Stimulated activated CD8-positive, alpha-beta memory T cell treated with anti-CD3 and anti-CD28 coated beads, Interleukin-12 subunit alpha, Interleukin-12 subunit beta, amount 100 ng/mL, for 24 hours (primary cell): ENCODE results near the gene MTX2.
"Not testable (repeated sequence)": the region's sequence is repeated elsewhere in the genome, so short reads cannot be mapped to it uniquely, and the experiment has no call there.

Experiments used
- DNase-seq: peaks from one replicate; pipeline ENCODE4 v3.0.0-alpha.2; 2020; ENCODE audit errors: extremely low read depth

Gene MTX2

DNA sequence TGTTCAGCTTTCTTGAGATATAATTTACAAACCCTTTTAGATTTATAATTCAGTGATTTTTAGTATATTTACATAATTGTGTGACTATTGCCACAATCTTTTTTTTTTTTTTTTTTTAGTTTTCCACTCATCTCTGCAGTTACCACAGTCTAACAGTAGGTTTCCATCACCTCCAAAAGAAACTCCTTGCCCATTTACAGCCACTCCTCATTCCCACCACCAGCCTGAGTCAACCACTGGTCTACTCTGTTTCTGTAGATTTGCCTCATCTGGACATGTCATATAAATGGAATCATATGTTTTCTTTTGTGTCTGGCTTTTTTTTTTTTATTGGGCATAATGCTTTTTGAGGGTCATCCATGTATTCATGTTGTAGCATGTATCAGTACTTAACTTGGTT lies 16.1 kb downstream of the MTX2 start:
- no peak for DNase-seq

DNA sequence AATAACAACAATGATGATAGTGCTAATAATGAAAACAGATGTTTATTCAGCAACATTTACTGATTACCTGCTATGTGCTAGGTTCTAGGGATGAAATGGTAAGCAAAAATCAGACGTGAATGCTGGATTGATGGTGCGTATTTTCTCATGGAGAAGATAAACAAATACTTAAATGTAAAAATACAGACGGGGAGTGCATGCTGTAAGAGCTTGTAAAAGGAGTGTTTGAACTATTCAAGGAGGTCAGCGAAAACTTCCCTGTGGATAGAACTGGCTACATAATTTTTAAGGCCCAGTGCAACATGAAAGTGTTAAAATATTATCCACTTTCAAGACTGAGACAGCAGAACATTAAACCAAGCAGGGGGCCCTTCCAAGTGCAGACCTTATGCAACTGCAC lies 22.1 kb downstream of the MTX2 start:
- no peak for DNase-seq

DNA sequence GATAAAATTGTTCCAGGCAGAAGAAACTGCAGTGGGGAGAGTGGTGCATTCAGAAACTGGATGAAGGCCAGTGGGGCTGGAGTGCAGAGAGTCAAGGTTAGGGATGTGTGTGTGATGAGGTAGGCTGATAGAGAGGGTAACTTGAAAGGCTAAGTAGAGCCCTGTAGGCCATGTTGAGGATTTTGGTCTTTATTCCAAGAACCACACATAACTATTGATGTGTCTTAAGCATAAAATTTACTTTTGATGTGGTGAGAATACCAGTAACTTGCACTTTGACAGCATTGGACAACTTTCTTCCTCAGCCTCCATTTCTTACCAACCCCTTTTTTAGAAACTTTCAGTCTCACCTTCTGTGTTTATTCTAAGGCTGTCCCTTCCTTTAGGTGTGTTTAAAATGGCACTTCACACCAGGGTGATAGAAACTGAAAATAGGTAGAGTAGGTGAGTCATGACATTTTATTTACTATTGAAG lies 22.6 kb downstream of the MTX2 start:
- DNase-seq = no peak

DNA sequence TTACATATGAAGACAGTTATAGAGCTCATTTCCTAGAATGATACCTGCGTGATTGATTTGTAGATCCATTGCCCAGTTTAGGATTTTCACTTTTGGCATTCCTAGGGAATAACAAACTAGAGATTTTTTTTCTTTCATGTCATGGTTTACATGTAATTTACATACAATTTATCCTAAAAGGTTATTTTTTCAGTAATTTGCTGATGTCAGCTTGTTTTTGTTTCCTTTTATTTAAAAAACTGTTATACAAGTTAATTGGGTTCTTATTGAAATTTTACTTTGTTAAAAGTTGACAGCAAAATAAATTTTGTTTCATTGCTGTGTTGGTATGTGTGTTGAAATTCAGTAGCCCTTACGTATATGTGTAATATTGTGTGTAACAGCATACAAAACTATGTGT lies 23.4 kb downstream of the MTX2 start:
- no peak for DNase-seq

DNA sequence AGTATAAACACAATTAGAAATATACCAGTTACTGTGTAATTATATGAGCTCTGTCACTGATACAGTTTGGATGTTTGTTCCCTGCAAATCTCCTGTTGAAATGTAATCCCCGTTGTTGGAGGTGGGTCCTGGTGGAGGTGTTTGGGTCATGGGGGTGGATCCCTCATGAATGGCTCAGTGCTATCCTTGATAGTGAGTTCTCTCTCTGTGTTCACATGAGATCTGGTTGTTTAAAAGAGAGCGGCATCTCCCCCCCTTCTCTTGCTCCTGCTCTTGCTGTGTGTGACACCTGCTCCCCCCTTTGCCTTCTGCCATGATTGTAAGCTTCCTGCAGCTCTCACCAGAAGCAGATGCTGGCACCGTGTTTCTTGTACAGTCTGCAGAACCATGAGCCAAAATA lies 24.1 kb downstream of the MTX2 start:
- DNase-seq = no peak

DNA sequence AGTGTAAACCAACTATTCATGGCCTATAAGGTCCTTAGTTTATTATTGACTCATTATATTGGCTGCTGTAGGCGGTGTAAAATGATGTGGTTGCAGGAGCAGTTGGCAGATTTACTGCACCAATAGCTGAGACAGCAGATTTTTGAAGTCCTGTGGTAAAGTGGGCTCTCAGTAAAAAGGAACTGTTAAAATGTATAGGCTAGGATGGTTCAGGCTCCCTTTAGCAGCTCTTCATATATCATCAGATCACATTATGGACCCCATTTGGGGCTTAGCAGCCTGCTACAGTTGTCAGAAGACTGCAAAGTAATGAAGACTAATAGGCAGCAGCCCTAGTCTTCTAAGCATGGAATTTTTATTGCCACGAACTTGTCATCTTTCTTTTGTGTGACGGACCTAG lies 27.8 kb downstream of the MTX2 start:
- DNase-seq = no peak

DNA sequence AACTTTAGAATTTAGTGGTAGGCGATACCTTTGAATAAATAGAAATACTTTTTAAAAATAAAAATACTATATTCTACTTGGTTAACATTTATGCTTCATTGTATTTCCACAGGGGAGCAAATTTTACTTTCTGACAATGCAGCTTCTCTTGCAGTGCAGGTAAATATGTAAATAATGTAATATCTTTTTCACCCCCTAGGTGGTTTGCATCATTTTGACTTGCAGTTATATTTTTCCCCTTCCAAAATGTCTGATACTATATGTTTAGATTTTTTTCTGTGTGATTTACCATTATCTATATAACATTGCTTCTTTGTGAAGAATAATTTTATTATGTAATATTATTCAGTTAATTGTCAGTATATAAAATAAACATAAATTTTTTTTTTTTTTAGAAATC lies 28.5 kb downstream of the MTX2 start:
- no peak for DNase-seq

DNA sequence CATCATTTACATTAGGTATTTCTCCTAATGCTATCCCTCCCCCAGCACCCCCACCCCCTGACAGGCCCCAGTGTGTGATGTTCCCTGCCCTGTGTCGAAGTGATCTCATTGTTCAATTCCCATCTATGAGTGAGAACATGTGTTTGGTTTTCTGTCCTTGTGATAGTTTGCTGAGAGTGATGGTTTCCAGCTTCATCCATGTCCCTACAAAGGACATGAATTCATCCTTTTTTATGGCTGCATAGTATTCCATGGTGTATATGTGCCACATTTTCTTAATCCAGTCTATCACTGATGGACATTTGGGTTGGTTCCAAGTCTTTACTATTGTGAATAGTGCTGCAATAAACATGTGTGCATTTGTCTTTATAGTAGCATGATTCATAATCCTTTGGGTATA lies 36.8 kb downstream of the MTX2 start:
- DNase-seq = not testable (repeated sequence)

DNA sequence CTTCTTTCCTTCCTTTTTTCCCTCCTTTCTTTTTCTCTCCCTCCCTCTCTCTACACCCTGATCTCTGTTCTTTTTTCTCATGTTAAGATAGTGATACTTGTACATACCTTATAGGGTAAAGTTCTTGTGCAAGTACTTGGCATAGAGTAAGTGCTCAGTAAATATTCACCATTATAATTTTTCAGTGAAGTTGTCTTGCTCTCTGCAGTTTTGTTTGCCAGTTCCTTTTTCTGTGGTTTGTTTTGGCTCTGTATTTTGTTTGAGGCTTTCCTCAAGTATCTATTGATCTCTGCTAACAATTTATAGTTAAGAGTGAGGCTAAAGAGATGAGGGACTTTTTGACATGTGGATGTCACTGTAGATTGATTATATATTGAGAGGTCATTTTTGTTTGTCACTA lies 48.0 kb downstream of the MTX2 start:
- DNase-seq = no peak

DNA sequence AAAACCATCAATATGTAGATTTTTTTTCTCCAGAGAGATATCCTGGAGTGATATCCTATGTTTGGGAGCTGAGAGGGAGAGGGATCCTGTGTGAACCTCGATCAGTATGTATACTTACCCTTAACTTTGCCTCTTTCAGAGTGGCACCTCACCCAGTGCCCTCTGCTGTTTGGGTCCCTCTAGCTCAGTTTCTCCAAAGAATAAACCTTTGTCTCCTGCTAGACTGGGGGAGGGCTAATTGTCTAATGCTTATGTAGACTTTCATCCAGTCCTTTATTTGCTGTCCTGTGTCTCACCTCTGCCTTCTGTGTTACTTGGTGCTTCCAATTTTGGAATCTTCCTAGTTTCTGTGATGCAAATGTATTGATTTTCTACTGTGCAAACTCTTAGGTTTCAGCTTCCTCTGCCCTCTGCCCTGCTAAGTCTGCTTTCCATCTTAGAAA lies 48.4 kb downstream of the MTX2 start:
- DNase-seq = no peak

DNA sequence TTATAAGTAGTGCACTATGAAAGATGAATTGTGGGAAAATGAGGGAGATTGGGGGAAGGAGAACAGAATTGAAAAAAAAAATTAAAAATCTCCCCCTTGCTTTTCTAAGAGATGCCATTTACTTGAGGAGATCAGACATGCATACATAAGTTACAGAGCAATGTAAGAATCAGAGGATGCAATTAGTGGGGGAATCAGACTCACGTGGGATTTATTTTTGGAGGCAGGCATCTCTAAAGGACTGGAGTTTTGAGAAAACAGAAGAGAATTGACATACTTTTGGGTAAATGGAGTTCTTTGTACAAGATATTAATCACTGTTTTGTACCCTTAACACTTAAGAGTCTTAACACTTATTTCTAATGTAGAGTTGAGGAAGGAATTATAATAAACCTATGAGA lies 52.7 kb downstream of the MTX2 start:
- no peak for DNase-seq

DNA sequence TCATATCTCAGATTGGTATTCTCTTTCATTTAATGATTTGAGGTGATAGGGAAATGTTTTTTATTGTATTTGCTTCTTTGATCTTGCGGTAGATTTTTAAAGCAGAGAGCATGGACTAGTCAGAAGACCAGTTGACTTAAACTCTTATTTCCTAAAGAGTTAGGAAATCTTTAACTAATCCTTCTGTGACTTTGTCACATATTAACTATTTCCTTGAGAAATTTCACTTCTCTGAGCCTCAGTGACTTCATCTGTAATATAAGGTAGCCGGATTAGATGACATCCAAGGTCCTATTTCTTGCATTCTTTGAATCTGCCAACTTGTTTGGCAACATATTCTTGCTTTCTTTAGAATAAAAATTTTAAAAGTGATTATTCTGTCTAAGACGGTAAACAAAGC lies 55.6 kb downstream of the MTX2 start:
- DNase-seq = no peak

DNA sequence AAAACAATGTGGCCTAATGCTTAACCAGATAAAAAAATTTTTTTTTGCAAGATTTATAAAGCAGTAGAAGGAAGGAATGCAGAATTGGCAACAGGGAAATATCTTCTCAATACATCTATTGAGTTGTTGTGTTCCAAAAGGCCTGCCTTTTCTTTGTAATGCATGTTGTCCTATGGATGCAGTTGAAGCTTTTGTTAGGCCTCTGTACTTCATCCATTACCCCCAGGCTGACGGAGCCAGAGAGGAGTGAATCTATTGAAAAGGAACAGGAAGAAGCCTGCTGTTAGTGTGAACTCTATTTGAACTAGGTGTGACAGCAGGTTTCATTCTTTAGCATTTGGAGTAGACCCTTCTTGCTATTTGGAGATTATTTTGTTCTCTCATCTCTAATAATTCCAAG lies 56.5 kb downstream of the MTX2 start:
- no peak for DNase-seq

DNA sequence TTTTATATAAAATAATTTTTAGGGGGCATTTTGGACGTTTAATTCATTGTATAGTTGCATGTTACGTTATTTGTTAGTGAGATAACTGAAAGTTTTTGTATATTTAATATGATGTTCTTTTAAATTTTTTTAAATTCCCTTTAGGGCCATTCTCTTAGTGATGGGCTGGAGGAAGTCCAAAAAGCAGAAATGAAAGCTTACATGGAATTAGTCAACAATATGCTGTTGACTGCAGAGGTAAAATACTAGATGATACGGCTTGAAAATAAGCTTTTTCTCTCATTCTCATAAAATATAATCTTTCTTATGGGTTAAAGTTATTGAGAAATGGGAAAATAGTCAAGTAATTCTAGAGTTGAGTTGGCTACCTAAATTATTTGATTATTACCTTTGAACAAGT lies 58.9 kb downstream of the MTX2 start:
- DNase-seq = no peak

DNA sequence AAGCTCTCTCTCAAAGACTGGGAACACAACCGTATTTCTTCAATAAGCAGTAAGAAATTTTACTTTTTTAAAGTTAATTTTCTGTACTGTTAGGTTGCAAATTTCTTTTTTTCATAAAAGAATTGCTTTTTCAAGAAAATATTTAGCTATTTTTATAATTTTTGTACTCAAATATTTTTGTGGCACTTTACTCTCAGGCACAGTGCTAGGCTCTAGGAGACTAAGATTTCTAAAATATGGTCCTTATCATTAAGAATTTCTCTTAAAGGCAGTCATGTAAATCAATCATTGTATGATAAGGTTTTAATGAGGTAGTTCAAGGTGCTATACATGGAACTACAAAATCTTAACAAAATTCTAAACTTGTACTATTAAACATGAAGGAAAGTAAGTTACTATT lies 61.4 kb downstream of the MTX2 start:
- no peak for DNase-seq

DNA sequence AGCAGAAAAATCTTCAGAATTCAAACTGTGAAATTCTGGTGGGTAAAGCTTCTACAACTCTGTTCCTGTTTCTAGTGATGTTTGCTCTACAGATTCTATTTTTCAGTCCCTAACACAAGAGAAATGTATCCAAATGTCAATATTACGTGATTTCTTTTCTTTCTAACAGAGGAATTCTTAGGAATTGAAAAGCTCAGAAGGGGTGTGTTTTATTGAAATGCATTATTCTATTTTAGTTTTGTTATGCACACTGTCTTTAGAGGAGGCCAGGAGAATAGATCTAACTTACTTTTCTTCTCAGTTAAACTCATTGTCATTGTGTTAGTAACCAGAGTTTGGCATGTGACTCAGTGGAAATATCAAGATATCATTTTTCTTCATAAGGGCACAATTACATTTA lies 62.4 kb downstream of the MTX2 start:
- DNase-seq = no peak

DNA sequence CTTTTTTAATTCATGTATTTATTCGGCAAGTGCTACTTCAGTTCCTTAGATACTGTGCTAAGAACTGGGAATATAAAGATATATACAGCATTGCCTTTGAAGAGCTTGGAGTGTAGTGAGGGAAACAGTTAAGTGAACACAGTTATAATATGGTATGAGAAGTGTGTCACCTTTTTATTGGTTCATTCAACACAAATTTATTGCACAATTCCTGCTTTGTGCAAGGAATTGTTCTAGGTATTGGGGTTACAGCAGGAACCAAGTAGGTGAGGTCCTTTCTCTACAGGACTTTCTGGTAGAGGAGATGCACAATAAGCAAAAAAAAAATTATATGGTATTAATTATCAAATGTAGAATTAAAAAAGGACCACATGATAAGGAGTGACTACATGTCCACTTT lies 65.5 kb downstream of the MTX2 start:
- DNase-seq = no peak

DNA sequence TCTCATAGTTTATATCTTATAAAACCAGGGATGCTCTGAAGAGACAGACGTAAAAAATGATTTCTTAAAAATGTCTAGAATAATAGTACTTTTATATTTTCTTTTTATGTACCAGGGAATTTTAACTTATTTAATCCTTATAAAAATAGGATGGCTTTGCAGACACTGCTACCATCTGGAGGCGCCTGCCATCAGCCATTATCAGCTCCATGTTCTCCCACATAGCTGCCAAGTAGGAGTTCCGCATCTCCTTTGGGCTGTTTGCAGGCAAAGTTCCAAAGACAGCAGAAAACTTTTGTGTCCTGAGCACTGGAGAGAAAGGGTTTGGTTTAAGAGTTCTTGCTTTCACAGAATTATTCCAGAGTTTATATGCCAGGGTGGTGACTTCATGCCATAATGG lies 69.2 kb downstream of the MTX2 start:
- no peak for DNase-seq

DNA sequence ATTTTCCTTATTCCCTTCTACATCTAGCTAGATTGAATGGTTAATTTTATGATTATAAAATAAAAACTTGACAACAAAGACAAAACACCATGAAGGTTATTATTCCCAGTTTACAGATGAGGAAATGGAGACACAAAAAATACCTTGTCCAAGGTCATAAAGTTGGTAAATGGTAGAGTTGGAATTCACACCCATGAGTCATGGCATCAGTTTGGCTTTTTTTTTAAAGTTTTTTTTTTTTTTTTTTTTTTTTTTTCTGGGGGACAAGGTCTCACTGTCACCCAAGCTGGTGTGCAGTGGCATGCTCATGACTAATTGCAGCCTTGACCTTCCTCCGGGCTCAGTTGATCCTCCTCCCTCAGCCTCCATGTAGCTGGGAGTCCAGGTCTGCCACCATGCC lies 70.0 kb downstream of the MTX2 start:
- no peak for DNase-seq

DNA sequence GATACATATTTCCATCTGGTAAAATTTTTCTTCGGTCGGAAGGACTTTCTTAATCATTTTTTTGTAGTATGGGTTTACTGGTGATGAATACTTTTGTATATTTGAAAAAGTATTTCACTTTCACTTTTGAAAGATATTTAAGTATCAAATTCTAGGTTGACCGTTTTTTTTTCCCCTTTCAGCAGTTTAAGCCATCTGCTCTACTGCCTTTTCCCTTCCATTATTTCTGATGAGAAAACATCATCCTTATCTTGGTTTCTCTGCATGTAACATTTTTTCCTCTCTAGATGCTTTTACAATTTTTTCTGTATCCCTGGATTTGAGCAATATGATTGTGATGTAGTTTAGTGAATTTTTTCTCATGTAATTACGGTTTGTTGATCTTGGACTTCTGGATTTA lies 87.0 kb downstream of the MTX2 start:
- no peak for DNase-seq

DNA sequence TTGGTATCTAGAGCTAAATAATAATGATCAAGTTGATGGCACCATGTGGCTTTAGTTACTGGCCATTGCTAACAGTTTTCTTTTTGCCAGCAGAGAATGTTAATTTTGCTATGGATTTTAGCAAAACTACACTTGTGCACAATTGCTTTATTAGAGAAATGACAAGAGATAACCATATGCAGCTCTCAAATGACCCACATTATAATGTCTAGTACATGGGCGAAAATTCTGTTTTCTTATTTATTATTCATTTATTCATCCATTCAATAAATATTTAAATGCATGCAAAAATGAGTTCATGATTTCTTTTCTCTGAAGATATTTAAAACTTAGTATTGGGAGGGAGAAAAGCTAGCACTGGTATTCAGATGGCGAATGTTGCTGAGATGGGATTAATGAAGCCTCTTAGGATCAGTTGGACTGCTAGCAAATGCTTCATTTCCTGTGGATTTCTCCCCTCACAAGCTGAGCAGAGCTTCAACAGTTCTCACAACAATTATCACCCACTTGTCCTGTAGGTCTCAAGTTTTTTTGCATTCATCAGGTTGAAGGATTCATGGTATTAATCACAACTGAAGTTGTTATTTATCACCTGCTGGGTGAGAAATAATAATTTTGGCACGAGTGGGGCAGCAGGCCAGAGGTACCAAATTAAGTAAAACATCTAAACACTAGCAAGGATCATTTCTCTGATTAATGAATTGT lies 95.2 kb downstream of the MTX2 start:
- no peak for DNase-seq

DNA sequence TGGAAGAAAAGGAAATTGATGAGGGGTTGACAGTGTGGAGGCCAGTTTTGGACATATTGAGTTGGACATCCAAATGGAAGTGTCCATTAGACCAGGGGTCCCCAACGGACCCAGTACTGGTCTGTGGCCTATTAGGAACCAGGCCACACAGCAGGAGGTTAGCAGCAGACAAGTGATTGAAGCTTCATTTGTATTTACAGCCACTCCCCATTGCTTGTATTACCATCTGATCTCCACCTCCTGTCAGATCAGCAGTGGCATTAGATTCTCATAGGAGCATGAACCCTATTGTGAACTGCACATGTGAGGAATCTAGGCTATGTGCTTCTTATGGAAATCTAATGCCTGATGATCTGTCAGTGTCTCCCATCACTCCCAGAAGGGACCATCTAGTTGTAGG lies 99.1 kb downstream of the MTX2 start:
- DNase-seq = no peak

DNA sequence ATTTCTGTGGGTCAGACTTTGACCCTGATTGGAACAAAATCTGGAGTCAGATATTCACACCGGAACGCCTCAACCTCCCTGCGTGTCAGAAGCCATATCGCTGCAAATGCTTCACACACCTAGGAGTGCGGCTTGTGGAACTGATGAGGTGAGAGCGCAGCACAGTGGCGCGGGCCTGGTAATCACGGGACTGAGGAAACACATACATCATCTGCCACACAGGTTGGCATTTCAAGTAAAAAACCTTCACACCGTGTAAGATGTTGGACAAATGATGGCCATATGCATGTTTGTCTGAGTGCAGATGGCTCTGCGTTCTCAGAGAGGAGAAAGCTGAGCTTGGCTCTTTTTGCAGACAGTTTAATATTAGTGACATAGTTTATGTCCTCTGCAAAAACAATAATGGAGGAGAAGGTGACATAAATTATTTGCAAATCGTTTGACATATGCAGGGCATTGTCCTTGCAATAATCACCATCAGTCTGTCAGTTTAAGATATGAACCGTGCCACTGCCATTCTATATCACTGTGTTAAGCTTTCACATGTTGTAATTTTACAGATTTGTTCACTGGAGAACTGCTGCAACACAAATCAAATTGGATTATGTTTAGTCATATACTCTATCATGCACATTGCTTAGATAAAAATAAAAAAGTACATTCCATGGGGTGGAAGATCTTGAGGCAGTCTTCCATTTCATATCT lies 101.4 kb downstream of the MTX2 start:
- no peak for DNase-seq

DNA sequence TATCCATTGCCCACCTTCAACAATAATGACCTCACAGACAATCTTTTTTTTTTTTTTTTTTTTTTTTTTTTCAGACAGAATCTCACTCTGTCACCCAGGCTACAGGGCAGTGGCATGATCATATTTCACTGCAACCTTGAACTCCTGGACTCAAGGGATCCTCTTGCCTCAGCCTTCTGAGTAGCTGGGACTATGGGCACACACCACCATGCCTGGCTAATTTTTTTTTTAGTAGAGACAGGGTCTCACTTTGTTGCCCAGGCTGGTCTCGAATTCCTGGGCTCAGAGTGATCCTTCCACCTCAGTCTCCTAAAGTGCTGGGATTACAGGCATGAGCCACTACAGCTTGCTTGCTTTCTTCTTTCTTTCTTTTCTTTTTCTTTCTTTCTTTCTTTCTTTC lies 103.9 kb downstream of the MTX2 start:
- not testable (repeated sequence) for DNase-seq
